C4-2B (cell line): Measurements from ENCODE around the gene GBE1.

ENCODE experiments used
- CTCF ChIP-seq: fragments of 450-650 bp; conservative IDR thresholded peaks from 2 replicates; pipeline ENCODE4 v1.5.1; 2017; ENCODE audit warnings: mild to moderate bottlenecking
- ZFX ChIP-seq: fragments of 450-650 bp; IDR thresholded peaks from 2 replicates; pipeline ENCODE4 v1.6.1; 2017

DNA sequence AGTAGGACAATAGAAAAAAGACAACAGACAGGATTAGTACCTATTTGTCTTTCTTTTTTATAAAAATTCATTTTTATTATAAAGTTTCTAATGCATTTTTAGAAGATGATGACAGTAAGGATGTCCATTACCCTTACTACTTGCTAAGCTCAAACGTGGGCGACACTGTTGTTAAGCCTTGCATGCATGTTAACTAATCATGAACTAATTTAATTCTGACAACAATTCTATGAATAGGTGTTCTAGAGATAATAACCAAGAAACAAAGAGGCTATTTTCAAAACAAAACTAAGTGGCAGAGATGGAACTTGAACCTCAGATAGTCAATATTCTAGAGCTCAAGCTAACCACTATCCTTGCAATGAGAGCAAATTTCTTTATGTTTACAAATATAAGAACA is 247.9 kb downstream of the GBE1 start:
- TF ChIP-seq CTCF (no peak), ZFX (no peak)
